Dedifferentiated amniotic fluid mesenchymal stem cell (primary cell): ENCODE measurements around the gene ASL.
A peak's percentile ranks its signal among the peaks of the same experiment; 100 is the strongest.
"Not testable (repeated sequence)": the region's sequence is repeated elsewhere in the genome, so short reads cannot be mapped to it uniquely, and the experiment has no call there.

Experiments used
- DNase-seq: peaks from one replicate; pipeline ENCODE4 v3.0.0-alpha.2; 2016; ENCODE audit errors: extremely low spot score

Gene ASL

GRCh38 chr7:66076462-66077329 lies 1.1 kb downstream of the ASL start:
- DNase-seq = no peak

GRCh38 chr7:66078067-66078466 lies 2.4 kb downstream of the ASL start:
- no peak for DNase-seq

- DNase-seq = no peak
Measured at GRCh38 chr7:66082083-66082482, 6.5 kb downstream of the ASL start.

GRCh38 chr7:66082886-66083415 lies 7.3 kb downstream of the ASL start:
- no peak for DNase-seq

- no peak for DNase-seq
Measured at GRCh38 chr7:66083677-66084076, 8.1 kb downstream of the ASL start.

- DNase-seq = no peak
Measured at GRCh38 chr7:66088861-66089838, 13.5 kb downstream of the ASL start.

GRCh38 chr7:66092654-66093053 lies 17.0 kb downstream of the ASL start:
- DNase-seq = no peak

GRCh38 chr7:66095010-66095409 lies 19.4 kb downstream of the ASL start:
- no peak for DNase-seq

GRCh38 chr7:66099232-66099550 lies 23.6 kb downstream of the ASL start:
- DNase-seq = no peak

GRCh38 chr7:66099551-66100407 lies 24.2 kb downstream of the ASL start:
- peak; percentile 39 for DNase-seq

- DNase-seq = no peak
Measured at GRCh38 chr7:66100408-66101050, 24.9 kb downstream of the ASL start.

GRCh38 chr7:66102168-66102567 lies 26.5 kb downstream of the ASL start:
- DNase-seq = not testable (repeated sequence)

GRCh38 chr7:66103994-66104393 lies 28.4 kb downstream of the ASL start:
- DNase-seq = not testable (repeated sequence)

GRCh38 chr7:66105263-66105748 lies 29.7 kb downstream of the ASL start:
- DNase-seq = no peak

GRCh38 chr7:66108410-66108809 lies 32.8 kb downstream of the ASL start:
- not testable (repeated sequence) for DNase-seq

GRCh38 chr7:66110856-66111255 lies 35.2 kb downstream of the ASL start:
- peak; percentile 59 for DNase-seq

- DNase-seq = peak; percentile 60
Measured at GRCh38 chr7:66114743-66115649, 39.4 kb downstream of the ASL start, which contains the start of gene CRCP. CRCP (plus strand) TSS chr7:66114847; CDS start chr7:66114963, 116 bp downstream.

- DNase-seq = not testable (repeated sequence)
Measured at GRCh38 chr7:66116680-66117420, 41.2 kb downstream of the ASL start.

- no peak for DNase-seq
Measured at GRCh38 chr7:66118603-66119002, 43.0 kb downstream of the ASL start.
